Kidney (tissue), 14 donors: Measurements from ENCODE around the gene KAT7. TPM values are rescaled to one million over a fixed set of nuclear protein-coding genes. Genes with fewer than 3 reads are reported as not detected.

Source experiments
- DNase-seq, 5 donors: peaks; one replicate each; pipeline ENCODE4 v3.0.0-alpha.2; 2013 to 2020
- FAIRE-seq: peaks from 2 replicates; lab custom pipeline; 2012; peaks lifted over from hg19 to GRCh38; lab: Jason Lieb, UNC
- H3K27ac ChIP-seq, 2 donors: one replicate each; pipeline ENCODE4 v1.7.0; 2013; ENCODE audit warnings: low read depth in 2 of 2, low read length in 2 of 2, inconsistent platforms in 1 of 2
- H3K27me3 ChIP-seq: one replicate; pipeline ENCODE4 v1.7.1; 2013; ENCODE audit warnings: low read length, inconsistent platforms; ENCODE audit not compliant: control insufficient read depth, insufficient read depth
- H3K36me3 ChIP-seq, 3 donors: one replicate each; pipeline versions ENCODE4 v1.7.0 to v1.7.1; 2013; ENCODE audit warnings: low read length in 3 of 3, control low read depth in 1 of 3, inconsistent platforms in 1 of 3; ENCODE audit not compliant: insufficient read depth in 3 of 3, control insufficient read depth in 2 of 3
- H3K4me1 ChIP-seq, 3 donors: one replicate each; pipeline versions ENCODE4 v1.7.0 to v1.7.1; 2013; ENCODE audit warnings: low read length in 3 of 3, inconsistent platforms in 1 of 3, low read depth in 1 of 3; ENCODE audit not compliant: control insufficient read depth in 2 of 3, insufficient read depth in 2 of 3
- H3K4me3 ChIP-seq, 3 donors: one replicate each; pipeline versions ENCODE4 v1.7.0 to v1.8.1; 2013; ENCODE audit warnings: low read length in 3 of 3, control low read depth in 1 of 3, inconsistent platforms in 1 of 3
- H3K9ac ChIP-seq, 3 donors: one replicate each; pipeline versions ENCODE4 v1.7.0 to v1.7.1; 2013; ENCODE audit warnings: low read length in 3 of 3, control low read depth in 1 of 3, inconsistent platforms in 1 of 3
- H3K9me3 ChIP-seq, 3 donors: one replicate each; pipeline versions ENCODE4 v1.7.0 to v1.7.1; 2013; ENCODE audit warnings: low read length in 3 of 3, control low read depth in 1 of 3, inconsistent platforms in 1 of 3; ENCODE audit not compliant: control insufficient read depth in 2 of 3, insufficient read depth in 1 of 3
- CTCF ChIP-seq: IDR thresholded peaks from 3 replicates; pipeline ENCODE4 v1.5.1; 2012; ENCODE audit warnings: mild to moderate bottlenecking, moderate library complexity, borderline replicate concordance; ENCODE audit not compliant: insufficient read depth; ENCODE audit errors: extremely low read depth
- intact Hi-C: fragments of 100-400 bp; cut with DNase I; formaldehyde crosslinking; loops from one replicate; pipeline ENCODE4 v1.11.1; 2022
- polyA plus RNA-seq: library from polyadenylated mRNA; stranded (reverse); fragments of 350-450 nt; fragmentation: Illumina TruSeq; extraction: RNeasy Lipid Tissue Mini Kit (QIAGEN cat#74804); gene quantifications from one replicate; pipeline ENCODE4 v1.2.3, GENCODE V29; 2014; ENCODE audit warnings: low read depth, low replicate concordance; ENCODE audit not compliant: insufficient read depth
- total RNA-seq: library from RNA; stranded (reverse); fragmentation: NEBNext Ultra II Directional; extraction: Animal tissue kit (Norgen Biotek cat#: 25700); gene quantifications from one replicate; pipeline ENCODE4 v1.2.1, GENCODE V29; 2021
- donor health status: control.
- donor health status: control.
- donor health status: control.
- donor health status: control.
- donor health status: control.
- donor health status: DM: yes; HTN: yes; CAD: no.
- donor health status: Normal renal cell carcinoma (clear cell type).

The KAT7 gene
- total and polyA plus RNA-seq, 2 donors from 2014 or later, result 18.4 to 76.9 TPM

GRCh38 chr17:49878931-49879904 is 90.7 kb downstream of the KAT7 start:
- Histone ChIP-seq H3K36me3 (no peaks in the 10 kb centered on the region), H3K4me1 (no peaks in the 10 kb centered on the region), H3K9me3 (no peaks in the 10 kb centered on the region), H3K27me3 (no peaks in the 10 kb centered on the region), H3K27ac (no peak overlapping the region), H3K4me3 (no peak overlapping the region), H3K9ac (no peak overlapping the region)
- intact Hi-C loops, result no loop called here
- DNase-seq (no peak), FAIRE-seq (no peak)
- no peak for TF ChIP-seq CTCF

GRCh38 chr17:49880291-49881053 is 92.0 kb downstream of the KAT7 start:
- FAIRE-seq (no peak), DNase-seq (peak; percentile 87 to 92 (median 90))
- TF ChIP-seq CTCF, result peak; percentile 90
- Histone ChIP-seq H3K27me3 (no peaks in the 10 kb centered on the region), H3K27ac (no peak overlapping the region), H3K9me3 (no peaks in the 10 kb centered on the region), H3K36me3 (no peaks in the 10 kb centered on the region), H3K9ac (no peak overlapping the region), H3K4me1 (no peaks in the 10 kb centered on the region), H3K4me3 (no peak overlapping the region)
- intact Hi-C loops, result no loop called here

GRCh38 chr17:49881054-49881402 is 92.5 kb downstream of the KAT7 start:
- no peak for FAIRE-seq
- Histone ChIP-seq H3K27me3 (no peaks in the 10 kb centered on the region), H3K9me3 (no peaks in the 10 kb centered on the region)

More at GRCh38 chr17:49881054-49881402, 92.5 kb downstream of the KAT7 start:
- H3K4me3 ChIP-seq, result no peak overlapping the region
- H3K9ac ChIP-seq, result no peak overlapping the region
- no peaks in the 10 kb centered on the region for H3K36me3 ChIP-seq
- no peak overlapping the region for H3K27ac ChIP-seq
- no peak for TF ChIP-seq CTCF
- intact Hi-C loops, result no loop called here
- DNase-seq, result no peak
- H3K4me1 ChIP-seq, result no peaks in the 10 kb centered on the region
